Melanocyte of skin (primary cell): ENCODE measurements around the gene OR10A4. TPM values are rescaled to one million over a fixed set of nuclear protein-coding genes. Genes with fewer than 3 reads are reported as not detected.

Source experiments
- total RNA-seq, 2 donors: library from RNA; depleted of rRNA; stranded (reverse); fragments of >200 nt; gene quantifications; 2 replicates each; pipeline ENCODE4 v1.2.3, GENCODE V29; 2012

The OR10A4 gene, protein sequence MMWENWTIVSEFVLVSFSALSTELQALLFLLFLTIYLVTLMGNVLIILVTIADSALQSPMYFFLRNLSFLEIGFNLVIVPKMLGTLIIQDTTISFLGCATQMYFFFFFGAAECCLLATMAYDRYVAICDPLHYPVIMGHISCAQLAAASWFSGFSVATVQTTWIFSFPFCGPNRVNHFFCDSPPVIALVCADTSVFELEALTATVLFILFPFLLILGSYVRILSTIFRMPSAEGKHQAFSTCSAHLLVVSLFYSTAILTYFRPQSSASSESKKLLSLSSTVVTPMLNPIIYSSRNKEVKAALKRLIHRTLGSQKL
- not detected for total RNA-seq

DNA sequence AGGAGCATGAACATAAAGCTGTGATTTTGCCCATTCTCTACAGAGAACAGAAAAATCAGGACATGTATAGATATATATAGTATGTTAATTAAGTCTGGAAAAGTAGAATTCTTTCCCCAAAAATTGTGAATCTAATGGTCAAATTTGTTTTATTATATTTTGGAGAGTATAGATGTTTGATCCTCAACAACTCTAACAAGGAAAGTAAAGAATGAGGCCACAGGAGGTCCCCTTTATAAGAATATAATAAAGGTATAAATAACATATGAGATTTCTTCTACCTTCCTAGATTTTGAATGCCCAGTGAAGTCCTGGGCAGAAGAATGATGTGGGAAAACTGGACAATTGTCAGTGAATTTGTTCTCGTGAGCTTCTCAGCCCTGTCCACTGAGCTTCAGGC is at the start of gene OR10A4:
Gene OR10A4 (plus strand): TSS at position 301 of the 400 bp plus-strand sequence. CDS start 23 bp downstream, at position 324.

GRCh38 chr11:6845383-6845782 is 31.0 kb upstream of the OR10A4 start, which contains the start of gene OR10A5:
TSS of gene OR10A5 (plus strand) at chr11:6845683. CDS start at chr11:6845683, 0 bp downstream.

DNA sequence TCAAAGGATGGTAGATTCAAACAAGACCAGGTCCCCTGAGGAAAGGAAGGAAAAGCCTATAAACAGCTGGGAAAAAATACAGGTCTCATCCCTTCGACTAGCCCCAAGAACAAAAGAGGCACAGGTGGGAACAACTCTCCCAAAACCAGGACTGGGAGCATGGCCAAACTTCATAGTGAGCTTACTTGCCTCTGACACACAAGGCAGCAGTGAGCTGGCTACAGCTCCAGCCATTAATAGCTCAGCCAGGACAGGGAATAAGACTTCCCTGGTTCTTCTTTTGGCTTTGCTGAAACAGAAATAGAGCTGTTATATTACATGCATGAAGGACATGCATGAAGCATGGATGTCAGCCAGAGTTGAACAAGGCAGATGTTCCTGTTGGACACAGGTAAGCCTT is 13.5 kb upstream of the OR10A4 start, which contains the start of gene OR10A2:
Gene OR10A2 (plus strand): TSS at position 97 of the 400 bp plus-strand sequence. CDS start 6,698 bp downstream, outside the sequence.

DNA sequence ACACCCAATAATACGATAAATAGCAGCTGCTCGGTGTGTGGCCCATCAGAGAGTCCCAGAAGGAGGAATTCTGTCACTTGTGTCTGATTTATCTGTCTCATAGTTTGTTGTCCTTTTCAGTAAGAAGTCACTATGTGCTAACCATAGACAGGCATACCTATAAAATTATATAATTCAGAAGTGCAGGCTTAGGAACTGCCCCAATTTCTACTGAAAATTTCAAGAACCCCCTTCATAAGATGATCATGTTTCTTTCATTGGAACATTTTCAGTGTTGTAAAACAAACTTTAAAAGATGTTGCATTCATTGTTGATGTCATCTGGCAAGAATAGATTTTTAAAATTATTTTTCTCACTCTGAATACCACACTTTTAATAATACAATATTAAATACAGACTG is 16.0 kb downstream of the OR10A4 start, which contains the start of gene OR2D2:
Gene OR2D2 (minus strand): TSS at position 101 of the 400 bp plus-strand sequence. CDS start 0 bp downstream, at position 101.

GRCh38 chr11:6920702-6921101 is 44.3 kb downstream of the OR10A4 start, which contains the start of gene OR2D3:
TSS of gene OR2D3 (plus strand) at chr11:6921002. CDS start at chr11:6921002, 0 bp downstream.

DNA sequence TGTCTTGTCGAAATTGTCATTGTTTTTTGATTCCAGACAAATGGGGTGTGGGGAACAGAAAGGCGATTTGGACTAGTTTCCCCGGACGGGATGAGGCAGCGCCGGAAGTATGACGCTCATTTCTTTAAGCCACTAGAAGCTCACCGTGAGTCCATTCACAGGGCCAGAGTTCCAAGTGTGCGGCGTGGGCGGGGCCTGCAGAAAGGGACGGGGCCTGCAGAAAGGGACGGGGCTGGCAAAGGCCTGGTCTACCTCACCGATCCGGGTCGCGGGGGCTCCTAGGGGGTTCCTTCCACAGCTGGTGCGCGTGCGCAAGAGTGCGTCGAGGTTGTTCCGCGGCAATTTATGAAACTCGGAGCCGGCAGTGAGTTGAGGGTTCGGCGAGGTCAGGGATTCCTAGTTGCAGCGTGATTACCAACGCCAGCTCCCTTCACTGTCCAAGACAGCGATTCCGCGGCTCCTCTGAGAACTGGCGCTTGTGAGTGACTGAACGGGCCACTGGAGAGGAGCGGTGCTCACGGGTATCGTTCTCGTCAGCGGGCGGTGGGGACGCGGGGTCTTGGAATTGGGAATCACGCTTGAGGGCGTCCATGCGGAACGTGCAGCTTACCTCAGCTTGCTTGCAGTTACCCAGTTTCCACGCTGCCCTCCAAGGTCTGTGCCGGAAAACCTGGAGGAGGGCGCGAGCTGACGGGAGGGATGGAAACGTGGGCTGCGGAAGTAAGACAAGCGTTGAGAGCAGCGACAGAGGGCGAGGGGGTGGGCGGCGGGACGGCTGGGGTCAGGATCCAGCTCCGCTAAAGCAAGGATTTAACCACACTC is 50.0 kb downstream of the OR10A4 start, which contains the start of gene ZNF215:
Gene ZNF215 (plus strand): TSS at position 219 of the 822 bp plus-strand sequence. CDS start 5,847 bp downstream, outside the sequence.

Other genes with a start within 250 kb of the OR10A4 start
- 1 to 10 TPM; 1.0 to 4.0 TPM for gene DCHS1, start 220.8 kb upstream of the OR10A4 start, total RNA-seq
- 10 to 100 TPM; 37.9 to 84.6 TPM for gene MRPL17, start 193.3 kb upstream of the OR10A4 start, total RNA-seq
- gene OR2AG2, start 104.6 kb upstream of the OR10A4 start, total RNA-seq: under 1 TPM; 0.34 to 1.00 TPM
- not detected for gene OR2AG1, start 93.6 kb upstream of the OR10A4 start, total RNA-seq
- gene OR6A2, start 76.9 kb upstream of the OR10A4 start, total RNA-seq: under 1 TPM; 0.33 to 0.69 TPM
- not detected for gene OR10A5, start 30.9 kb upstream of the OR10A4 start, total RNA-seq
- gene OR10A2, start 13.6 kb upstream of the OR10A4 start, total RNA-seq: not detected
- under 1 TPM; 0.69 to 1.00 TPM for gene OR2D2, start 15.9 kb downstream of the OR10A4 start, total RNA-seq
- gene OR2D3, start 44.4 kb downstream of the OR10A4 start, total RNA-seq: not detected
- 1 to 10 TPM; 4.5 to 7.7 TPM for gene ZNF215, start 49.8 kb downstream of the OR10A4 start, total RNA-seq
- 1 to 10 TPM; 2.0 to 2.1 TPM for gene ZNF214, start 143.7 kb downstream of the OR10A4 start, total RNA-seq
- under 1 TPM; under 0.01 to 0.34 TPM for gene NLRP14, start 143.9 kb downstream of the OR10A4 start, total RNA-seq
- not detected for gene RBMXL2, start 212.4 kb downstream of the OR10A4 start, total RNA-seq